ENCODE results near the gene C1orf116. TPM values are rescaled to one million over a fixed set of nuclear protein-coding genes. Genes with fewer than 3 reads are reported as not detected.

C1orf116 gene
- total and polyA plus RNA-seq, 4 donors: 0.27 to 0.79 (median 0.46) TPM

- H3K9ac ChIP-seq (ENCODE audit: low read depth in 1 of 2, low read length in 2 of 2): no peak overlapping the region
- no peaks in the 10 kb centered on the region for H3K27me3 ChIP-seq (ENCODE audit: control insufficient read depth in 4 of 4, insufficient read depth in 4 of 4, low read length in 3 of 4)
- TF ChIP-seq GABPA (IDR thresholded peaks at IDR 0.05 in 1 of 2, conservative IDR thresholded peaks at IDR 0.05 in 1 of 2): no peak
- TF ChIP-seq REST (IDR thresholded peaks at IDR 0.05): no peak
- no peak for TF ChIP-seq SP1 (IDR thresholded peaks at IDR 0.05)
- TF ChIP-seq HNF4G (IDR thresholded peaks at IDR 0.05): no peak
- no peak for TF ChIP-seq YY1 (IDR thresholded peaks at IDR 0.05)
- no peak for TF ChIP-seq ATF3 (IDR thresholded peaks at IDR 0.05)
Observed at GRCh38 chr1:207071426-207071825, 38.9 kb upstream of the C1orf116 start.

GRCh38 chr1:207070811-207071210 lies 38.3 kb upstream of the C1orf116 start:
- WGBS: 89% methylated on average over 4 of the region's 4 CpGs
- Histone ChIP-seq H3K36me3 (ENCODE audit: control insufficient read depth in 4 of 4, insufficient read depth in 3 of 4, low read depth in 1 of 4, low read length in 3 of 4) (peaks cover 0 to 34% (median 19%) of the 10 kb centered on the region in 4 donors), H3K9me3 (ENCODE audit: control insufficient read depth in 4 of 4, low read length in 3 of 4) (no peaks in the 10 kb centered on the region), H3K27ac (ENCODE audit: low read depth in 1 of 2, low read length in 2 of 2) (no peak overlapping the region), H3K4me3 (ENCODE audit: low read depth in 1 of 3, low read length in 3 of 3) (no peak overlapping the region), H3K27me3 (ENCODE audit: control insufficient read depth in 4 of 4, insufficient read depth in 4 of 4, low read length in 3 of 4) (no peaks in the 10 kb centered on the region), H3K9ac (ENCODE audit: low read depth in 1 of 2, low read length in 2 of 2) (no peak overlapping the region), H3K4me1 (ENCODE audit: control insufficient read depth in 4 of 4, insufficient read depth in 4 of 4, low read length in 3 of 4) (no peaks in the 10 kb centered on the region)
- DNase-seq (ENCODE audit: low spot score): no peak
- TF ChIP-seq REST (IDR thresholded peaks at IDR 0.05): no peak
- no peak for TF ChIP-seq ZBTB33 (IDR thresholded peaks at IDR 0.05)
- no peak for TF ChIP-seq FOXA2 (IDR thresholded peaks at IDR 0.05)
- no peak for TF ChIP-seq RXRA (IDR thresholded peaks at IDR 0.05)
- TF ChIP-seq GABPA (IDR thresholded peaks at IDR 0.05 in 1 of 2, conservative IDR thresholded peaks at IDR 0.05 in 1 of 2): no peak
- TF ChIP-seq SP1 (IDR thresholded peaks at IDR 0.05): no peak

More at GRCh38 chr1:207071426-207071825, 38.9 kb upstream of the C1orf116 start:
- H3K9me3 ChIP-seq (ENCODE audit: control insufficient read depth in 4 of 4, low read length in 3 of 4): no peaks in the 10 kb centered on the region
- WGBS: 94% methylated on average over 6 of the region's 6 CpGs
- no peak overlapping the region for H3K4me3 ChIP-seq (ENCODE audit: low read depth in 1 of 3, low read length in 3 of 3)
- no peaks in the 10 kb centered on the region for H3K4me1 ChIP-seq (ENCODE audit: control insufficient read depth in 4 of 4, insufficient read depth in 4 of 4, low read length in 3 of 4)
- DNase-seq (ENCODE audit: low spot score): no peak
- peaks cover 0 to 34% (median 19%) of the 10 kb centered on the region in 4 donors for H3K36me3 ChIP-seq (ENCODE audit: control insufficient read depth in 4 of 4, insufficient read depth in 3 of 4, low read depth in 1 of 4, low read length in 3 of 4)
- H3K27ac ChIP-seq (ENCODE audit: low read depth in 1 of 2, low read length in 2 of 2): no peak overlapping the region
